HG02610 (cell line): Measurements from ENCODE around the gene ZBTB37.
"Not testable (repeated sequence)": the region's sequence is repeated elsewhere in the genome, so short reads cannot be mapped to it uniquely, and the experiment has no call there.

Experiments
- ATAC-seq: cut with Tn5 transposase; IDR thresholded peaks from one replicate; pipeline ENCODE4 v1.9.1; 2021; ENCODE audit warnings: mild to moderate bottlenecking, moderate library complexity; ENCODE audit not compliant: unreplicated experiment

The ZBTB37 gene

DNA sequence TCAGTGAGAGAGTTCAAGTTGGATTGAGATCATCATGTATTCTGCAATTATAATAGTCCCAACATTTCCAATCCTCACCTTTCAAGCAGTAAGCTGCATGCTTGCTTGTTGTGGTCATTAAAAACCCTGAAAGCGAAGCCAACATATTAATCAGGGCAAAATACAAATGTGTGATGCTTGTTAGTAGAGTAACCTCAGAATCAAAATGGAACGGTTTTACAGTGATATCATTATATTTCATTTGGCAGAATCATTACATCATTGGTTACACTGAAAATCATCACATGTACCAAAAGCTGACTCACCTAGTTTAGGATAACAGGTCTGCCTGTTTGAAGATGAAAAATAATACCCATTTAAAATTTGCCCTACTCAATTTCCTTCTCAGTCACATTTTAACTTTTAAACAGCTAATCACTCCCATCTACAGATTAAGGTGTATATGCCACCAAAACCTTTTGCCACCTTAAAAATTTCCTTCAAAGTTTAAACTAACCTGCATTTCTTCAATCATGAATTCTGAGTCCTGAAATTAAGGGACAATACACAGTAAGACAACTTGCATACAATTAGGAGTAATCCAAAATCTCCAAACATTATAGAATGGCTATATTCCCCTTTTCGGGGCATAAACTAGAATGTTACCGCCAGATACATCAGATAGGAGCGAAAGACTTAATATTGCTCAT lies 3.9 kb upstream of the ZBTB37 start:
- no peak for ATAC-seq

DNA sequence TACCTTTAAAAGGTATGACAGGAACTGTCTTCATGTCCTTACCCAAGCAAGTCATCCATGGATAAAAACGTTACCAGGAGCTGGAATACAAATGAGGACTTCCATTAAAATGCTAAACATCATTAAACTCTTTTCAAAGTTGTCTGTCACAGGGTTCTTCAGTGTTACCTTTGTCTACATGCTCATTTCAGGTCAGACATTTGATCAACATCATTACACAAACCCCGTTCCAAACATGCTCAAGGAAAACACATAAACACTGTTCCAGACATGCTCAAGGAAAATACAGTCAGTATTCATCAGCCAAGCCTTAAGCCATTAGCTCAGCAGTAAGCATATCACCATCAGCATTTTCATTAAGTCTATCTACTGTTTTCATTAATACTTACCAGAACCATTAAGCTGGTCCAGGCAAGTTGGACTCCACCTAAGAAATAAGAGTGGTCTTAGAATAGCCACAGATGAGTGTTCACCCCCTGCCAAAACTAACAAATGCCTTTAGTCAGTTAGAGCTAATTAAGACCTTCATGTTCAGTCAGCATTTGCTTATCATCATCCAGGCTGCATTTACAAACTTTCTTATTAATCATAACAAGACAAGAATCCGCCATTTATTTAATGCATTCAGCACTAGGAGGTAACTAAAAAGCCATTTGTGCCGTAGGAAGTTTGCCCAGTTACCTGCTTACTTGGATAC lies 2.6 kb upstream of the ZBTB37 start:
- ATAC-seq = no peak

DNA sequence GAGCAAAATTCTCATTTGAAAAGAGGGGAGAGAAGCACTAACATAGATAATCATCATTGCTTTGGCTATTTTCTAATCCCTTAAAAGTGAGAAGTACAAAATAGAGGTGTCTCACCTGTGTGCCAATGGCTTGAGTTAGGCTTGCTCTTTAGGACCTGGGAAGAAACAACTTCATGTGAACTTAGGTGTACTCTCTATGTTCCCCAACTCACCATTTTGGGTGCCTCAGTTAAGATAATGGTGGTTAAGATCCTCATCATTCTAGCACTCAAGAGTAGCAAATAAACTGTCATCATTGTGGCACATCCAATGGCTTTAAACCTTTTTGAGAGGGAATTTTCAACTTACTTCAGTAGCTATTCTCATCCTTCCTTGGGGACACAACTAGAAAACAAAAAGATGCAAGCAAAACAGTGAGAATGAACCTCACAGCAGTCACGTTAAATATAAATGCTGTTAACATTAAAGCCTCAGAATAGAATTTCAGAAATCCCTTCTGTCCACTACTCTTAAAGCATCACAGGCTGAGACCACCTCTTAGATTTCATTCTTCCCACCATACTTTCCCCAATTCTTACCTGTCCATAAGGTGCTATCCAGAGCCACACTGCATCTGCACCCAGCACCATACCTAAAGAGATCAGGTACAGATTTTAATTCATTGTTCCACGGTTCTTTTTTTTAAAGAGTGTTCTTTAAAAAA lies 1.6 kb upstream of the ZBTB37 start:
- no peak for ATAC-seq

GRCh38 chr1:173867141-173867752 lies 933 bp upstream of the ZBTB37 start:
- ATAC-seq = peak; percentile 2

DNA sequence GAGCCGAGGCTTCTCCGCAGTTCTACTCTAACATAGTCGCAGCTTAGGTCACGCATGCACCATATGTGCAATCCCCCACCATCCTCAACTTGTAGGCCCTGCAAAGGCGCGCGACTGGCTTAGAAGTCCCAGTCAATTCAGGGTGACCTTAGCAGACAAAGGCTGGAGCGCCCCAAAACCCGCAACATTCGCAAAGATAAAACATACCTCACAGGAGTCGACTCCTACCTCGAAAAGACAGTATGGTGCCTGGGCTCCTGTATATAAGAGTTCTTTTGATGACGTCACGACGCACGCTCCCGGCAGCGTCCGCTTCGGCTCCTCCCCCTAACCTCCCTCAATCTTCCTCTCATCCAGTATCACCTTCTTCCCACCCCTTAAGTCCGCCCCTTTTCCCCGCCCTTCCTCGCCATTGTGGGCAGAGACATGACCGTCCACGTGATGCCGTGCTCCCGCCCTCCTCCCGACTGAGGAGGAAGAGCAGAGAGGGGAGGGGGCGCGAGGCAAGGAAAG lies 371 bp upstream of the ZBTB37 start, which contains the start of gene GAS5:
GAS5 (minus strand) TSS at position 237 of the 513 bp plus-strand sequence.
- ATAC-seq = peak; percentile 78

- no peak for ATAC-seq
Observed at GRCh38 chr1:173869021-173869359, 810 bp downstream of the ZBTB37 start.

GRCh38 chr1:173870252-173871075 lies 2.3 kb downstream of the ZBTB37 start:
- peak; percentile 18 for ATAC-seq

- no peak for ATAC-seq
Observed at GRCh38 chr1:173871091-173871490, 2.9 kb downstream of the ZBTB37 start.

- ATAC-seq = no peak
Observed at GRCh38 chr1:173871500-173871899, 3.3 kb downstream of the ZBTB37 start.

DNA sequence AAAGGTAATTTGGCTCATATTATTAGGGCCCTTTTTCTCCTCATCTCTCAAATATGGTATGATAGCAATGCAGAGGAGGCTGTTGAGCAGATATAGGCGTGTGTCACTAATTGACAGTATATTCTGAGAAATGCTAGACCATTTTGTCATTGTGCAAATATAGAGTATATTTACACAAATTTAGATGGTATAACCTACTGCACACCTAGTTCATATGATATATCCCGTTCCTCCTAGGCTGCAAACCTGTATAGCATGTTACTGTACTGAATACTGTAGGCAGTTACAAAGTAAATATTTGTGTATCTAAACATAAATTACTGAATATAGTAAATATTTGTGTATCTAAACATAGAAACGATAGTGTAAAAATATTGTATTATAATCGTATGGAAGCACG lies 8.6 kb downstream of the ZBTB37 start:
- no peak for ATAC-seq

DNA sequence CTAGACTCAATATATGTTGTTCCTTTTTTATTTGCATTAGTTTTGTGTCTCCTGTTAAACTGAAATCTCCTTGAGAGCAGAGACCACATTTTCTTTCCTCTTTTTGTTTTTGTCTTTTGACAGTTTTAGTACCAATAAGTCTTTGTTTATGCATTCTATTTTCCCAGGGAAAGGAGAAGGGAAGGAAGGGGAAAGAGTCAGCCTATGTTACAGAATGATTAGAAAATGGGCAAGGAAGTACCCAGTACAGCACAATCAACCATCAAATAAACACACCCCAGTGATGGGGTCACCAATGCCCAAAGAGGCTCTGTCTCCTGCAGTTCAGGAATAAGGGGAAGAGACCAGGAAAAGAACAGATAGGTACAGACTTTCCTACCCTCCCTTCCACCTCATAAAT lies 10.1 kb downstream of the ZBTB37 start:
- no peak for ATAC-seq

DNA sequence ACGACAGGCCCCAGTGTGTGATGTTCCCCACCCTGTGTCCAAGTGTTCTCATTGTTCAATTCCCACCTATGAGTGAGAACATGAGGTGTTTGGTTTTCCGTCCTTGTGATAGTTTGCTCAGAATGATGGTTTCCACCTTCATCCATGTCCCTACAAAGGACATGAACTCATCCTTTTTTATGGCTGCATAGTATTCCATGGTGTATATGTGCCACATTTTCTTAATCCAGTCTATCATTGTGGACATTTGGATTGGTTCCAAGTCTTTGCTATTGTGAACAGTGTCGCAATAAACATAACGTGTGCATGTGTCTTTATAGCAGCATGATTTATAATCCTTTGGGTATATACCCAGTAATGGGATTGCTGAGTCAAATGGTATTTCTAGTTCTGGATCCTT lies 12.9 kb downstream of the ZBTB37 start:
- ATAC-seq = not testable (repeated sequence)

DNA sequence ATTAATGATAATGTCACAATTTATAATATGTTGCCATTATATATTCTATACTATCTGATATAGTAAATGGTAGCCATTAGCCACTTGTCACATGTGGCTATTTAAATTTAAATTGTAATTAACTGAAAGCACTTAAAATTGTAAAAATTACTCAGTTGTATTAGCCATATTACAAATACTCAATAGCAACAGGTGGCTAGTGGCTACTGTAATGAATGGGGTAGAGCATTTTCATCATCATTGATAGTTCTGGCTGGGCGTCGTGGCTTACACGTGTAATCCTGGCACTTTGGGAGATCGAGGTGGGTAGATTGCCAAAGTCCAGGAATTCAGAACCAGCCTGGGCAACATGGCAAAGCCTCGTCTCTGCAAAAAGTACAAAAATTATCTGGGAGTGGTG lies 16.5 kb downstream of the ZBTB37 start:
- ATAC-seq = no peak

DNA sequence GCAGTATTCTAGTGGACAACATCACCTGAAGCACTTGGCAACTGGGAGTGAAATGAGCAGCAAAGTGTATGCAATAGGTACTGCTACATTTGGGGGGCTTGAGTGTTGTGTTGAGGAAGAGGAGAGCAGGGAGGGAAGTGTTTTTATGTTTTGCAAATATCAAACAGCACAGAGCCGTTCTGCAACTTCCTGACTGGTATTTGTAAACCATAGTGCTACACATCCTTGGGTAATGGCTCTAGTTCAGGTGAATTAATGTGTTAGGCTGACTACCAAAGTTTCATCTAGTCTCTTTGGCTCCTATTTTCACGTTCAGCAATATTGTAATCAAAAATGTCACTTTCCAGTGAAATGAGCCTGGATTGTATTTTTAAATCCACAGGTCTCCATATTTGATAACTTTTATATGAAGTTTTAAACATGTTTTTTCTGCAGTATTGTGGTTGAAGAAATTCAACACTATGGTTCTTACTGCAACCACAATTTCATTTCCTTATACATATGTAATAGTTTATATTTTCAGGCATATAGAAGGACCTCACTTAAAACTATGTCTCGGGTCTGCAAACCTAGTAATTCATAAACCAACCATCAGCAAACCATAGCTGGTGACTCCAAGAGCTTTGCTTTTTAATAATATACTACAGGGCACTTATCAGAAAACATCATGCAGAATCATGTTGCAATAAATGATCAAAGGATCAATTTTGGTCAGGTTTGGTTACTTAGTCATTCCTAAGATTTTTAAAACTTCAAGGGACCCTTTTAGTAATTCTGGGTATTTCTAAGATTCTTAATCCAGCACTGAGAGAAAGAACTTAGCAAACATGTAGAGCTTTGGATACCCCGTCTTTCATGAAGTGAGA lies 18.8 kb downstream of the ZBTB37 start:
- no peak for ATAC-seq

DNA sequence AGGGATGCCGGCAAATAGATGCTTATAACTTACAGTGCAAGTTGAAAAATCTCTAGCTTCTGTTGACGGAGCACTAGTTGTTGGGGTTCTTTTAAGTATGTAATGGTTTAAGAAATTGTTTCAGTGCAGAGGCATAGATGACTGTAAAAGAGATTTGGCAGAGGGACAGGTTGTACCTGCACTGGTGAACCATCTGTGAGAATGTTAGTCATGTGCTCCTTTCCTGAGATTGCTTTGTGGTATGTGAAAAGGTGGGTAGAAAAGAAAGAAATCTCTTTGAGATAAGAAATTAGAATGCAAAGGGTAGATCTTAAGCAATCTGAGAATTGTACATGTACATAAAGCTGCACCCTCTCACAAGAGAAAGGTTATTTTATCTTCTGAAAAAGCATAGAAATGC lies 19.4 kb downstream of the ZBTB37 start:
- ATAC-seq = no peak

GRCh38 chr1:173888749-173889148 lies 20.6 kb downstream of the ZBTB37 start:
- no peak for ATAC-seq

GRCh38 chr1:173889885-173890284 lies 21.7 kb downstream of the ZBTB37 start:
- no peak for ATAC-seq

DNA sequence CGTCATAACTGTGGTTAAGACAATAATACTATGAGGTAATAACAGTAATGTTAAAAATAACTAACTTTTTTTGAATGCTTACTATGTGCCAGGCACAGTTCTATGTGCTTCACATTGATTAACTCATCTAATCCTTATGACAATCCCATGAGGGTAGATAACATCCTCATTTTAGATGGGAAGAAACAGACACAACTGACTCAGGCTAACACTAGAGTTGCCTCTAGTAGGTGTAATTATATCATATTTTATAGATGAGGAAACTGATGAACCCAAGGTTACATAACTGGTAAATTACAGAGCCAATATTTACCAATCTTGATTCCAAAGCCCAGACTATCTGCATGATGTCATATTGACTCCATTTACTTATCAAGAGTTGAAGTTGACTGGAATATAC lies 25.4 kb downstream of the ZBTB37 start:
- no peak for ATAC-seq

- ATAC-seq = no peak
Observed at GRCh38 chr1:173894189-173894588, 26.0 kb downstream of the ZBTB37 start.

- ATAC-seq = no peak
Observed at GRCh38 chr1:173900427-173900826, 32.2 kb downstream of the ZBTB37 start.
